ENCODE results near the gene CFAP61.

The CFAP61 gene

GRCh38 chr20:20161611-20162010 lies 109.3 kb downstream of the CFAP61 start:
- H3K27me3 ChIP-seq (ENCODE audit: insufficient read depth, low read length), result no peaks in the 10 kb centered on the region
- no peak overlapping the region for H2BK120ac ChIP-seq (ENCODE audit: insufficient read depth, low read length, poor library complexity)
- H3K4me3 ChIP-seq (ENCODE audit: low read depth, low read length), result no peak overlapping the region
- no peaks in the 10 kb centered on the region for H3K4me1 ChIP-seq (ENCODE audit: control insufficient read depth in 1 of 2, insufficient read depth in 2 of 2, low read length in 2 of 2)
- H3K4me2 ChIP-seq (ENCODE audit: low read length), result no peak overlapping the region
- no peak overlapping the region for H2AK5ac ChIP-seq (ENCODE audit: low read length)
- no peaks in the 10 kb centered on the region for H3K36me3 ChIP-seq (ENCODE audit: control insufficient read depth in 1 of 2, insufficient read depth in 2 of 2, low read length in 2 of 2)
- H2BK5ac ChIP-seq (ENCODE audit: low read depth, low read length, poor library complexity), result no peak overlapping the region
- H4K12ac ChIP-seq (ENCODE audit: low read depth, low read length), result no peak overlapping the region
- no peak overlapping the region for H3K9ac ChIP-seq (ENCODE audit: low read length)
- no peak overlapping the region for H3K4ac ChIP-seq (ENCODE audit: low read depth, low read length)
- H4K8ac ChIP-seq (ENCODE audit: low read depth, low read length), result no peak overlapping the region
- no peak for DNase-seq
- H3K79me2 ChIP-seq (ENCODE audit: control insufficient read depth, insufficient read depth, low read length, poor library complexity), result no peaks in the 10 kb centered on the region
- H3K27ac ChIP-seq (ENCODE audit: low read depth, low read length), result no peak overlapping the region
- H3K18ac ChIP-seq (ENCODE audit: low read length), result no peak overlapping the region
- H3K23ac ChIP-seq (ENCODE audit: low read length), result no peak overlapping the region
- no peak overlapping the region for H2AFZ ChIP-seq (ENCODE audit: insufficient read depth, low read length, poor library complexity)
- H3K14ac ChIP-seq (ENCODE audit: low read length), result no peak overlapping the region
- no peaks in the 10 kb centered on the region for H3K9me3 ChIP-seq (ENCODE audit: insufficient read depth, low read depth, low read length)
- H3K79me1 ChIP-seq (ENCODE audit: low read length), result no peaks in the 10 kb centered on the region
- H4K91ac ChIP-seq (ENCODE audit: low read depth, low read length), result no peak overlapping the region
- H2BK12ac ChIP-seq (ENCODE audit: low read length), result no peak overlapping the region
- no CpG with 5 or more reads among the region's 4 CpGs for WGBS (ENCODE audit: extremely low coverage, insufficient coverage, insufficient read length)

- no peak for DNase-seq
Observed at GRCh38 chr20:20167698-20168097, 115.4 kb downstream of the CFAP61 start.

GRCh38 chr20:20173254-20173653 lies 120.9 kb downstream of the CFAP61 start:
- Histone ChIP-seq H4K8ac (ENCODE audit: low read depth, low read length) (no peak overlapping the region), H3K27me3 (ENCODE audit: insufficient read depth, low read length) (no peaks in the 10 kb centered on the region), H2AK5ac (ENCODE audit: low read length) (no peak overlapping the region), H3K4me2 (ENCODE audit: low read length) (no peak overlapping the region), H3K4ac (ENCODE audit: low read depth, low read length) (no peak overlapping the region), H3K27ac (ENCODE audit: low read depth, low read length) (no peak overlapping the region), H2BK120ac (ENCODE audit: insufficient read depth, low read length, poor library complexity) (no peak overlapping the region), H3K4me1 (ENCODE audit: control insufficient read depth in 1 of 2, insufficient read depth in 2 of 2, low read length in 2 of 2) (no peaks in the 10 kb centered on the region), H3K14ac (ENCODE audit: low read length) (no peak overlapping the region), H3K18ac (ENCODE audit: low read length) (no peak overlapping the region), H2BK5ac (ENCODE audit: low read depth, low read length, poor library complexity) (no peak overlapping the region), H3K9me3 (ENCODE audit: insufficient read depth, low read depth, low read length) (no peaks in the 10 kb centered on the region), H2AFZ (ENCODE audit: insufficient read depth, low read length, poor library complexity) (no peak overlapping the region), H3K4me3 (ENCODE audit: low read depth, low read length) (no peak overlapping the region), H3K79me2 (ENCODE audit: control insufficient read depth, insufficient read depth, low read length, poor library complexity) (no peaks in the 10 kb centered on the region), H3K9ac (ENCODE audit: low read length) (no peak overlapping the region), H3K36me3 (ENCODE audit: control insufficient read depth in 1 of 2, insufficient read depth in 2 of 2, low read length in 2 of 2) (no peaks in the 10 kb centered on the region), H2BK12ac (ENCODE audit: low read length) (no peak overlapping the region), H4K91ac (ENCODE audit: low read depth, low read length) (no peak overlapping the region), H3K79me1 (ENCODE audit: low read length) (no peaks in the 10 kb centered on the region), H4K12ac (ENCODE audit: low read depth, low read length) (no peak overlapping the region), H3K23ac (ENCODE audit: low read length) (no peak overlapping the region)
- no CpG with 5 or more reads among the region's 1 CpG for WGBS (ENCODE audit: extremely low coverage, insufficient coverage, insufficient read length)
- no peak for DNase-seq

More at GRCh38 chr20:20167698-20168097, 115.4 kb downstream of the CFAP61 start:
- Histone ChIP-seq H2BK5ac (ENCODE audit: low read depth, low read length, poor library complexity) (no peak overlapping the region), H3K9ac (ENCODE audit: low read length) (no peak overlapping the region), H4K8ac (ENCODE audit: low read depth, low read length) (no peak overlapping the region), H3K79me1 (ENCODE audit: low read length) (no peaks in the 10 kb centered on the region), H2AK5ac (ENCODE audit: low read length) (no peak overlapping the region), H3K36me3 (ENCODE audit: control insufficient read depth in 1 of 2, insufficient read depth in 2 of 2, low read length in 2 of 2) (no peaks in the 10 kb centered on the region), H3K4me3 (ENCODE audit: low read depth, low read length) (no peak overlapping the region), H3K27me3 (ENCODE audit: insufficient read depth, low read length) (no peaks in the 10 kb centered on the region), H3K4ac (ENCODE audit: low read depth, low read length) (no peak overlapping the region), H3K27ac (ENCODE audit: low read depth, low read length) (no peak overlapping the region), H4K91ac (ENCODE audit: low read depth, low read length) (no peak overlapping the region), H3K14ac (ENCODE audit: low read length) (no peak overlapping the region), H3K4me1 (ENCODE audit: control insufficient read depth in 1 of 2, insufficient read depth in 2 of 2, low read length in 2 of 2) (no peaks in the 10 kb centered on the region), H4K12ac (ENCODE audit: low read depth, low read length) (no peak overlapping the region), H2BK120ac (ENCODE audit: insufficient read depth, low read length, poor library complexity) (no peak overlapping the region), H3K4me2 (ENCODE audit: low read length) (no peak overlapping the region), H3K79me2 (ENCODE audit: control insufficient read depth, insufficient read depth, low read length, poor library complexity) (peaks cover 2% of the 10 kb centered on the region), H3K9me3 (ENCODE audit: insufficient read depth, low read depth, low read length) (no peaks in the 10 kb centered on the region), H2BK12ac (ENCODE audit: low read length) (no peak overlapping the region), H3K18ac (ENCODE audit: low read length) (no peak overlapping the region), H3K23ac (ENCODE audit: low read length) (no peak overlapping the region), H2AFZ (ENCODE audit: insufficient read depth, low read length, poor library complexity) (no peak overlapping the region)
- WGBS (ENCODE audit: extremely low coverage, insufficient coverage, insufficient read length), result no CpG with 5 or more reads among the region's 3 CpGs

DNA sequence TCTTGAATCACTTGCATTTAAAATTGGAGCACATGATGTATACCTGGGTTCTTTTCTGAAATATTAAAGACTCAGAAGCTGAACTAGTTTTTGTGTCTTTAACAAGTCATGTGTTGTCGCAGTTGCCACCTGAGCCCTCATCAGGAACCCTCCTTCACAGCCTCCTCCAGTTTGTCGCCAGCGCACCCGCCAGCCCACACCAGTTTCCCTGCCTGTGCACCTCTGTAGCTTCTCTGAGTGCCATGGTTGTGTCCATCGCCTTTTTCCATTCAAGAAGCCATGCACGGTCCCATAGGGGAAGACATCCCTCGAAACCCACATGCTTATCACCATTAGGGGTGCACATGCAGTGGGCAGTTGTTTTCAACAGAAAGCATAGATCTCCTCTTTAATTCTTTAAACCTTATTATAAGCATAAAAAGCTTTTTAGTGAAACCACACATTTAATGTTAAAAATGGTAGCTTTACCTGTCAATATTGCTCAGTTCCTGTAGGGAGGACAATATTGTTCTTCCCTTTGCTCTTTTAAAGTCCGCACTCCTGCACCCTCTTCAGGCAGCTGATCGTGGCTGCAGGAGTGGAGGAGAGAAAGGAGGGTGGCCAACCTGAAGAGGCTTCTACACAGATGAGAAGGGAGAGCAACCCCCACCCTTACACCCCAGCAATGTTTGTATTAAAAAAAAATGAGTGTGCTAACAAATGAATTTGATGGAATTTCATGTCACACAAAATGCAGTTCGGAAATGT lies 121.9 kb downstream of the CFAP61 start:
- H3K79me2 ChIP-seq (ENCODE audit: control insufficient read depth, insufficient read depth, low read length, poor library complexity), result no peaks in the 10 kb centered on the region
- H2AK5ac ChIP-seq (ENCODE audit: low read length), result no peak overlapping the region
- H3K14ac ChIP-seq (ENCODE audit: low read length), result no peak overlapping the region
- H2AFZ ChIP-seq (ENCODE audit: insufficient read depth, low read length, poor library complexity), result no peak overlapping the region
- H3K4ac ChIP-seq (ENCODE audit: low read depth, low read length), result no peak overlapping the region
- WGBS (ENCODE audit: extremely low coverage, insufficient coverage, insufficient read length), result no CpG with 5 or more reads among the region's 10 CpGs
- no peaks in the 10 kb centered on the region for H3K4me1 ChIP-seq (ENCODE audit: control insufficient read depth in 1 of 2, insufficient read depth in 2 of 2, low read length in 2 of 2)
- H3K79me1 ChIP-seq (ENCODE audit: low read length), result no peaks in the 10 kb centered on the region
- no peak overlapping the region for H2BK5ac ChIP-seq (ENCODE audit: low read depth, low read length, poor library complexity)
- no peak overlapping the region for H4K8ac ChIP-seq (ENCODE audit: low read depth, low read length)
- no peaks in the 10 kb centered on the region for H3K27me3 ChIP-seq (ENCODE audit: insufficient read depth, low read length)
- H3K9me3 ChIP-seq (ENCODE audit: insufficient read depth, low read depth, low read length), result no peaks in the 10 kb centered on the region
- H3K9ac ChIP-seq (ENCODE audit: low read length), result no peak overlapping the region
- no peak overlapping the region for H3K18ac ChIP-seq (ENCODE audit: low read length)
- no peak overlapping the region for H4K12ac ChIP-seq (ENCODE audit: low read depth, low read length)
- no peaks in the 10 kb centered on the region for H3K36me3 ChIP-seq (ENCODE audit: control insufficient read depth in 1 of 2, insufficient read depth in 2 of 2, low read length in 2 of 2)
- no peak overlapping the region for H3K23ac ChIP-seq (ENCODE audit: low read length)
- H4K91ac ChIP-seq (ENCODE audit: low read depth, low read length), result no peak overlapping the region
- no peak overlapping the region for H3K4me2 ChIP-seq (ENCODE audit: low read length)
- H3K27ac ChIP-seq (ENCODE audit: low read depth, low read length), result no peak overlapping the region
- no peak overlapping the region for H3K4me3 ChIP-seq (ENCODE audit: low read depth, low read length)
- H2BK12ac ChIP-seq (ENCODE audit: low read length), result no peak overlapping the region
- no peak overlapping the region for H2BK120ac ChIP-seq (ENCODE audit: insufficient read depth, low read length, poor library complexity)
- DNase-seq, result no peak

All from trophoblast cell (in vitro differentiated cells and primary cell).